ENCODE data around the gene TTC34.

Gene TTC34

DNA sequence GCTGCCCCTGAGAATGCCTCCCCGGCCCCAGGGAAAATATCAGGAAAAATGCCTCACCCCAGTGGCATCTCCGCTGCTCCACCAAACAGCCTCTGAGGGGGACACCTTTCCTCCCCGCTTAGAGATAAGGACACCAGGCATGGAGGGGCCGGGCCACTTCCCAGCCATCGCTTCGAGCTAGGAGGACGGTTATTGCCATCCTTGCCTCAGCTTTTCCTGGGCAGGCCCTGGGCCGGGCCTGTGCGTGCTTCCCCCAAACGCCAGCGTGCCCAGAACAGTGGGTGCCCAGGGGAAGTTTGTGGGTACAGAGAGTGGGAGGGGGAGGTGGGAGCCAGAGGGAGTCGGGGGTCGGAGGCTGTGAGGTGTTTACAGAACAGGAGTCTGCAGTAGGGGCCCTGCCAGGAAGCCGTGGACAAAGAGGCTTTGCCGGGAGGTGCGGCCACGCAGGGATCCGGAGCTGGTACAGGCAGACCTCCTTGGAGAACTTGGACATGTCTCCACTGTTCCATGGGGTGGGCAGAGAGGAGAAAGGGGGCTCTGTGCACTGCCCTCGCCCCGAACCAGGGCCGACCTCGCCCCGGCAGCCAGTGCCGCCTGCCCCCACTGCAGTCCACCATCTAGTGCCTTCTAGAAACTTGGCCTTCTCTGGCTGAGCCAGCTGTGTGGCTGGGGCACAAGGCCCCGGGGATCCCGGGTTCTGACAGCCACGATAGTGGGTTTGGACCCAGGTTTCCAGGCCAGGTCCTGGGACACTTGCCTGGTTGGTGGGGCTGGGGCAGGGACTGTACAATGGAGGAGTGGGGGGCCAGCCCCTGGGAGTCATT lies 33.5 kb upstream of the TTC34 start:
- Histone ChIP-seq H3K36me3 (ENCODE audit: control insufficient read depth, insufficient read depth, low read length) (no peaks in the 10 kb centered on the region), H3K27me3 (replicated peaks; ENCODE audit: control insufficient read depth, insufficient read depth, low read length) (no peaks in the 10 kb centered on the region), H3K4me3 (replicated peaks; ENCODE audit: low read depth, low read length) (no peak overlapping the region)
- TF ChIP-seq CTCF (IDR thresholded peaks at IDR 0.05; ENCODE audit: insufficient read depth, low read length, poor library complexity, severe bottlenecking) = no peak
- no peak for DNase-seq (ENCODE audit: extremely low read depth, insufficient read length)

- TF ChIP-seq CTCF (IDR thresholded peaks at IDR 0.05; ENCODE audit: insufficient read depth, low read length, poor library complexity, severe bottlenecking) = no peak
- H3K4me3 ChIP-seq (replicated peaks; ENCODE audit: low read depth, low read length) = no peak overlapping the region
- H3K36me3 ChIP-seq (ENCODE audit: control insufficient read depth, insufficient read depth, low read length) = no peaks in the 10 kb centered on the region
- DNase-seq (ENCODE audit: extremely low read depth, insufficient read length) = no peak
- H3K27me3 ChIP-seq (replicated peaks; ENCODE audit: control insufficient read depth, insufficient read depth, low read length) = no peaks in the 10 kb centered on the region
These were observed 32.6 kb upstream of the TTC34 start for GRCh38 chr1:2834146-2834475.

DNA sequence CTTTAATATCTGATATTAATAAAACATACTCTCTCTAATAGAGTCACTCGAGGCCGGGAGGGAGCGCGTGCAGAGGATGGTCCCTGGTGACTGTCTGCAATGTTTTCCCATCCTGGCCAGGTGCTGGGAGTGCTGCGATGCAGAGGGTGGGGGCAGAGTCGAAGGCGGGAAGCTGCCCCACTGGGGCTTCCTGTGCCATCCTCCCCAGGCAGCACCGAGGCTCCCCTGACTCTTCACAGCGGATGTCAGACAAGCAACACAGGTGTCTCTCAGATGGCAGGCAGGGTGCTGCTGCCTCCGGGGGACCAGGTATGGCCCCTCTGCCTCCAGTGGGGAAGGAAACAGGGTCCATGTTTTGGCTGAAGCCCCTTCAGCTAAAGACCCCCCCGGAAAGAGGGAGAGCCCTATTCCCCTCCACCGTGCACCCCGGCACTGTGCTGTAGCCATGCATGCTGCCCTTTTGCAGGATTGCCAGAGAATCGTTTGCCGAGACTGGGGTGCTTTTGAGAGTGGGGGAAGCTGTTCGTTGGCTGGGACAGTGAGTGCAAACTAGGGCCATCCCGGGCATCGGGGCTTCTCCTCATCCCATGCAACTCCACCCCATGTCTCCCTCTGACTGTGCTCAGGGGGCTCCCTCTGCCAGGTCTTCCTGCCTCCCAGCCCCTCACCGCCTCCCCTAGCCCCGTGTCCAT lies 32.1 kb upstream of the TTC34 start:
- DNase-seq (ENCODE audit: extremely low read depth, insufficient read length) = no peak
- no peaks in the 10 kb centered on the region for H3K27me3 ChIP-seq (replicated peaks; ENCODE audit: control insufficient read depth, insufficient read depth, low read length)
- H3K4me3 ChIP-seq (replicated peaks; ENCODE audit: low read depth, low read length) = no peak overlapping the region
- TF ChIP-seq CTCF (IDR thresholded peaks at IDR 0.05; ENCODE audit: insufficient read depth, low read length, poor library complexity, severe bottlenecking) = no peak
- H3K36me3 ChIP-seq (ENCODE audit: control insufficient read depth, insufficient read depth, low read length) = no peaks in the 10 kb centered on the region

DNA sequence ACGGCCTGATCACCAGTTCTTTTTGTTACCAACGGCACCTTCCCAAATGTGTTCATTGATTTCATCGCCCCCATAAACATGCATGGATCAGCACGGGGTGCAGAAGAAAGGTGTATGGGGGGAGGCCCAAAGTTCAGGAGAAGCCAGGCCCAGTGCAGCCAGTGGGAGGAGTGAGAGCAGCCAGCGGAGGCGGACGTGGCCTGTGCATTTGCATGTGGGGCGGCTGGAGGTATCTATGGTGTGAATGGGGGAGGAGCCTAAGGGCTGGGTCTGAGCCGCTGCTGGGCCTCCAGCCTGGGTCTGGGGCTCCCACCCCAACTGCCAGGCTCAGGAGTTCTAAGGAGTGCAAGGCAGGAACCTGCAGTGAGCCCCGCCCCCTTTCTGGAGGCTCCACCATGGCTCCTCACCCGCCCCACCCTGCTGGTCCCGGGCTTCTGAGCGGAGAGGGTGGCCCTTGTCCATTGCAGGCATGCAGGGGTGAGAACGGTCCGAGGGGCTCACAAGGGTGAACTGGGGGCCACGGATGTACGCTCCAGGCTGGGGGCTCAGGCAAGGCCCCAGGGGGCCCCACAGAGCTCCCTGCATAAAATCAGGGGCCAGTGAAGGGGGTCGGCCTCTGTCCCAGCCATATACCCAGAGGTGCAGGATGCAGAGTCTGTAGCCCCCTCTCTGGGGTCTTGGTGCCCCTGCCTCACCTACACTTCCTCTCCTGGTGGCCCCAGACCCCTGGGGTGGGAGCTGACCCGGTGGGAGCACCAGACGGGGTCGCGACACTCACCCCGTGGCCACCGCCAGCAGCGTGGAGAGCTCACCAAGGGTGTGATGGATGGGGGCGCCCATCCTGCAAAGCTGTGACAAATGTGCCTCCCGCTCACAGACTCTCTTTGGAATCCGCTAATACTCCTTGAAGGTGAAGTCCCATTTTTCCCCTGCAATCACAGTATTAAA lies 31.3 kb upstream of the TTC34 start:
- Histone ChIP-seq H3K36me3 (ENCODE audit: control insufficient read depth, insufficient read depth, low read length) (no peaks in the 10 kb centered on the region), H3K27me3 (replicated peaks; ENCODE audit: control insufficient read depth, insufficient read depth, low read length) (no peaks in the 10 kb centered on the region), H3K4me3 (replicated peaks; ENCODE audit: low read depth, low read length) (no peak overlapping the region)
- no peak for DNase-seq (ENCODE audit: extremely low read depth, insufficient read length)
- no peak for TF ChIP-seq CTCF (IDR thresholded peaks at IDR 0.05; ENCODE audit: insufficient read depth, low read length, poor library complexity, severe bottlenecking)

- Histone ChIP-seq H3K4me3 (replicated peaks; ENCODE audit: low read depth, low read length) (no peak overlapping the region), H3K36me3 (ENCODE audit: control insufficient read depth, insufficient read depth, low read length) (no peaks in the 10 kb centered on the region), H3K27me3 (replicated peaks; ENCODE audit: control insufficient read depth, insufficient read depth, low read length) (no peaks in the 10 kb centered on the region)
- no peak for DNase-seq (ENCODE audit: extremely low read depth, insufficient read length)
- no peak for TF ChIP-seq CTCF (IDR thresholded peaks at IDR 0.05; ENCODE audit: insufficient read depth, low read length, poor library complexity, severe bottlenecking)
These were observed 30.2 kb upstream of the TTC34 start for GRCh38 chr1:2831596-2832212.

All from GM06990 (cell line).